GM12872 (cell line): Measurements from ENCODE around the gene ZNF511.

ENCODE experiments used
- CTCF ChIP-seq: IDR thresholded peaks from 3 replicates; pipeline ENCODE4 v1.5.1; 2011; ENCODE audit warnings: low read depth, mild to moderate bottlenecking, low read length, moderate library complexity; ENCODE audit not compliant: insufficient read depth

ZNF511 gene

GRCh38 chr10:133344236-133344635 is 35.5 kb downstream of the ZNF511 start:
- TF ChIP-seq CTCF = no peak

- TF ChIP-seq CTCF = no peak
Observed at GRCh38 chr10:133346413-133346812, 37.7 kb downstream of the ZNF511 start.

GRCh38 chr10:133347710-133348517 is 39.2 kb downstream of the ZNF511 start:
- TF ChIP-seq CTCF = no peak

GRCh38 chr10:133349160-133349568 is 40.5 kb downstream of the ZNF511 start:
- no peak for TF ChIP-seq CTCF

- TF ChIP-seq CTCF = no peak
Observed at GRCh38 chr10:133349577-133350011, 40.9 kb downstream of the ZNF511 start.

GRCh38 chr10:133350283-133350949 is 41.7 kb downstream of the ZNF511 start:
- TF ChIP-seq CTCF = no peak

- no peak for TF ChIP-seq CTCF
Observed at GRCh38 chr10:133350950-133351329, 42.2 kb downstream of the ZNF511 start.
